ENCODE measurements around the gene SLC5A10. TPM values are rescaled to one million over a fixed set of nuclear protein-coding genes. Genes with fewer than 3 reads are reported as not detected.
"Not testable (repeated sequence)": the region's sequence is repeated elsewhere in the genome, so short reads cannot be mapped to it uniquely, and the experiment has no call there.

SLC5A10 gene
- total and polyA plus RNA-seq, 9 donors: 0.05 to 0.38 (median 0.15) TPM; not detected in 5

DNA sequence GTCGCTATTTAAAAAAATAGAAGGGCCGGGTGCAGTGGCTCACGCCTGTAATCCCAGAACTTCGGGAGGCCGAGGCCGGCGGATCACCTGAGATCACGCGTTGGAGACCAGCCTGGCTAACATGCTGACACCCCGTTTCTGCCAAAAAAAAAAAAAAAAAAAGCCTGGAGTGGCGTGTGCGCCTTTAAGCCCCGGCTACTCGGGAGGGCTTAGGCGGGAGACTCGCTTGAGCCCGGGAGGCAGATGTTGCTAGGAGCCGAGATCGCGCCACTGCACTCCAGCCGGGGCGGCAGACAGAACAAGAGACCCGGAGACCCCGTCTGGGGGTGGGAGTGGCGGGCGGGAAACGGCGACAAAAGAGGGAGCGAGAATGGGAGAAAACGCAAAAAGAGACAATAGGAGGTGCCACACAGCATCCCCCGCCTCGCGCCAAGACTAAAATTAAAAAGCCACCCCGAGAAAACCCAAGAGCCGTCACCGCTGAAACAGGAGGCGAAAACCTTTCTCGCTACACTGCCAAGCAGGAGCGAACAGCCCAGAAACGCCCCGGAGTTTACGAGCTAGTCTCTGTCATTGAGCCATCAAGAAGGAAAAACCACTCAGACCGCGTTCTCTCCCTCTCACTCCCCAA lies 111.5 kb downstream of the SLC5A10 start:
- TF ChIP-seq POLR2A (IDR thresholded peaks at IDR 0.05): peak; percentile 37
- H3K27ac ChIP-seq: peak overlapping the region in 1 of 2 donors; percentile 79
- H3K36me3 ChIP-seq; intact Hi-C loops (cut with DNase I); H3K4me3 ChIP-seq; H3K27me3 ChIP-seq; H3K9me3 ChIP-seq; H3K4me1 ChIP-seq (ENCODE audit: insufficient read depth): not testable (repeated sequence)
- 0% methylated on average over 31 of the region's 44 CpGs; no CpG with 5 or more reads in 2 of the 3 donors for WGBS, 3 donors
- peak; percentile 49 to 81 (median 78) for DNase-seq

GRCh38 chr17:19064378-19064777 lies 112.4 kb downstream of the SLC5A10 start:
- H3K36me3 ChIP-seq; H3K4me3 ChIP-seq; H3K27me3 ChIP-seq; intact Hi-C loops (cut with DNase I); H3K9me3 ChIP-seq; H3K4me1 ChIP-seq (ENCODE audit: insufficient read depth); H3K27ac ChIP-seq: not testable (repeated sequence)
- peak; percentile 5 to 51 (median 33) for DNase-seq
- 0% methylated on average over 9 to 10 of the region's 17 CpGs; no CpG with 5 or more reads in 1 of the 3 donors for WGBS, 3 donors

DNA sequence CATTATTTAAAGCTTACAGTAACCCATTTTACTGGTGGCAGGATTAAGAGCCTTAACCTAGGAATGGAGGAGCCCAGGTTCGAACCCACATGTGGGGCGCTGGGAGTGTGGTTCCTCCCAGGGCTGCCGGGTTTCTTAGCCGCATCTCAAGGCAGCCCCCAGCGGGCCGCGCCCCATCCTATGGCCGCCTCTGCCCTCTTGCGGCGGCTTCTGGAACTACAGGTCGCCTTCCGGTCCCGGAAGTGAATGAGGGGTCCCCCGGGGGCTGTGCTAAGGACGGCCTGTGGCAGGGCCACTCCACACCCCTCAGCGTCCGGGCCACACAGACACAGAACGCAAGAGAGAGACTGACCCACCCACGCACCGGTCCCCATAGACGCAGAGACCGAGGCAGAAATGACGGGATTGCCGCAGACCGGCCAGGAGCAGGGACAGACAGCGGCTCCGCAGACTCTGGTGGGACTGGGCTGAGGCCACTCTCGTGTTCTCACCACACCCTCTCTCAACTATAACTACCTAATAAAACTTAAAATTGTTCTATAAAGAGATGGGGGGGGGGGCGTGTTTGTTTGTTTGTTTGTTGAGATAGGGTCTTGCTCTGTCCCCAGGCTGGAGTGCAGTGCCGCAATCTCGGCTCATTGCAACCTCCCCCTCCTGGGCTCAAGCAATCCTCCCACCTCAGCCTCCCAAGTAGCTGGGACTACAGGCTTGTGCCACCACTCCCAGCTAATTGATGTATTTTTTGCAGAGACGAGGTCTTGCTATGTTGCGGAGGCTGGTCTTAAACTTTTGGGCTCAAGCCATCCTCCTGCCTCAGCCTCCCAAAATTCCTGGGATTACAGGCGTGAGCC lies 118.6 kb downstream of the SLC5A10 start:
- no CpG with 5 or more reads among the region's 34 CpGs for WGBS, 3 donors

More for the DNA sequence above, 118.6 kb downstream of the SLC5A10 start:
- H3K4me3 ChIP-seq; H3K27ac ChIP-seq; H3K4me1 ChIP-seq (ENCODE audit: insufficient read depth); intact Hi-C loops (cut with DNase I); H3K36me3 ChIP-seq; DNase-seq; H3K9me3 ChIP-seq; H3K27me3 ChIP-seq: not testable (repeated sequence)

Small RNAs within 50 kb of the gene (small RNA-seq; reads per million reads assigned to genes)
- gene AC090286.3 (not detected), gene RF00324 (not detected)

Other genes starting within 250 kb of the SLC5A10 start
- gene FBXW10, start 208.1 kb upstream of the SLC5A10 start, total RNA-seq: under 1 TPM in 2 of 7 donors, not detected in 5; 0.11 to 0.20 TPM
- under 1 TPM; 0.04 to 0.38 TPM for gene FBXW10, start 208.1 kb upstream of the SLC5A10 start, polyA plus RNA-seq
- 10 to 100 TPM; 30.4 to 44.7 (median 33.5) TPM for gene TVP23B, start 171.0 kb upstream of the SLC5A10 start, total RNA-seq
- 10 to 100 TPM; 27.0 to 31.5 TPM for gene TVP23B, start 171.0 kb upstream of the SLC5A10 start, polyA plus RNA-seq
- 10 to 100 TPM; 28.8 to 44.7 (median 36.4) TPM for gene PRPSAP2, start 94.0 kb upstream of the SLC5A10 start, total RNA-seq
- 10 to 100 TPM; 25.2 to 35.4 TPM for gene PRPSAP2, start 94.0 kb upstream of the SLC5A10 start, polyA plus RNA-seq
- gene FAM83G, start 52.6 kb downstream of the SLC5A10 start, total RNA-seq: 1 to 10 TPM; 2.1 to 5.1 (median 2.6) TPM
- gene FAM83G, start 52.6 kb downstream of the SLC5A10 start, polyA plus RNA-seq: 1 to 10 TPM in 1 of 2 donors, under 1 TPM in 1; 0.93 to 1.3 TPM
- 1 to 10 TPM in 6 of 7 donors, under 1 TPM in 1; 0.61 to 5.7 (median 2.5) TPM for gene GRAP, start 94.8 kb downstream of the SLC5A10 start, total RNA-seq
- gene GRAP, start 94.8 kb downstream of the SLC5A10 start, polyA plus RNA-seq: 1 to 10 TPM; 1.9 to 7.2 TPM
- 1 to 10 TPM in 5 of 7 donors, under 1 TPM in 1, not detected in 1; 0.76 to 5.1 (median 1.8) TPM for gene GRAPL, start 175.4 kb downstream of the SLC5A10 start, total RNA-seq
- gene GRAPL, start 175.4 kb downstream of the SLC5A10 start, polyA plus RNA-seq: 1 to 10 TPM; 1.0 to 3.6 TPM

All from ovary (tissue), 9 donors.